Tibial nerve (tissue), 4 donors: ENCODE measurements around the gene CYGB. TPM values are rescaled to one million over a fixed set of nuclear protein-coding genes. Genes with fewer than 3 reads are reported as not detected.
"Not testable (repeated sequence)": the region's sequence is repeated elsewhere in the genome, so short reads cannot be mapped to it uniquely, and the experiment has no call there.

Experiments
- DNase-seq, 2 donors: peaks; one replicate each; pipeline ENCODE4 v3.0.0-alpha.2; 2019; ENCODE audit warnings: low spot score in 2 of 2
- H3K27ac ChIP-seq, 4 donors: fragments of 200-600 bp; sonication (generic) in 3 of 4; one replicate each; pipeline ENCODE4 v1.5.1; 2017 to 2019; ENCODE audit warnings: mild to moderate bottlenecking in 1 of 4
- H3K27me3 ChIP-seq, 2 donors: fragments of 200-600 bp; sonication (generic) in 1 of 2; one replicate each; pipeline versions ENCODE4 v1.5.1 to v1.6.0; 2017 to 2019
- H3K36me3 ChIP-seq, 3 donors: fragments of 200-600 bp; sonication (generic); one replicate each; pipeline ENCODE4 v1.5.1; 2018 to 2019
- H3K4me1 ChIP-seq, 4 donors: fragments of 200-600 bp; sonication (generic) in 3 of 4; one replicate each; pipeline ENCODE4 v1.5.1; 2017 to 2019
- H3K4me3 ChIP-seq, 4 donors: fragments of 200-600 bp; sonication (generic) in 3 of 4; one replicate each; pipeline ENCODE4 v1.5.1; 2017 to 2019; ENCODE audit warnings: mild to moderate bottlenecking in 1 of 4, moderate library complexity in 1 of 4
- H3K9me3 ChIP-seq, 4 donors: fragments of 200-600 bp; sonication (generic) in 3 of 4; one replicate each; pipeline ENCODE4 v1.5.1; 2017 to 2019
- EP300 ChIP-seq, 2 donors: sonication (generic); formaldehyde crosslinking; IDR thresholded peaks; one replicate each; pipeline ENCODE4 v1.6.1; 2017; ENCODE audit warnings: antibody characterized with exemption in 2 of 2, mild to moderate bottlenecking in 1 of 2
- POLR2A ChIP-seq, 2 donors: fragments of 450-650 bp; IDR thresholded peaks; one replicate each; pipeline ENCODE4 v1.6.1; 2017; ENCODE audit warnings: antibody characterized with exemption in 2 of 2, mild to moderate bottlenecking in 2 of 2, moderate library complexity in 2 of 2
- WGBS, 2 donors: methylation state at CpG; one replicate each; pipeline ENCODE4 v1.1.5; 2018; 5-methylcytosine and 5-hydroxymethylcytosine counted together
- total RNA-seq, 4 donors: library from RNA; depleted of rRNA; stranded (reverse); fragments of >200 nt; gene quantifications; one replicate each; pipeline ENCODE4 v1.1.0, GENCODE V29; 2016
- TF ChIP-seq, protein P1 (sequence below), 5 experiments: fragments of 200-600 bp in 3 of 5; fragments of 450-650 bp in 2 of 5; sonication (generic) in 3 of 5; IDR thresholded peaks; one replicate each; pipeline ENCODE4 v1.5.1; 2016 to 2019; ENCODE audit warnings: antibody characterized with exemption in 5 of 5, mild to moderate bottlenecking in 3 of 5, moderate library complexity in 2 of 5

The CYGB gene
- total RNA-seq, 4 donors from 2014 or later: 40.2 to 59.2 (median 48.8) TPM

DNA sequence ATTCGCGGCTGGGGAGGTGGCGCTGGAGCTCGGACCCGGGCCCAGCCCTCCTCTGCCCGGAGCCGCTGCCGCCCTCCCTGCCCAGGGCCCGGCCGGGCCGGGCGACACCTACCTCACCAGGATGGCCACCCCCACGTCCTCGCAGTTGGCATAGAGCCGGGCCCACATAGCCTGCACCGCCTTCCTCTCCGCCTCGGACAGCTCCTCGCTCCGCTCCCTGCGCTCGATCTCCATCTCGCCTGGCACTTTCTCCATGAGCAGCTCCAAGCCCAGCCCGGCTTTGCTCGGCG, 276 bp downstream of the CYGB start:
- H3K9me3 ChIP-seq: no peaks in the 10 kb centered on the region
- H3K27me3 ChIP-seq: no peaks in the 10 kb centered on the region
- peak overlapping the region; percentile 68 to 91 (median 80) for H3K27ac ChIP-seq
- no peak for DNase-seq
- peak overlapping the region; percentile 39 to 61 (median 44) for H3K4me3 ChIP-seq
- H3K4me1 ChIP-seq: peaks cover 0 to 68% (median 19%) of the 10 kb centered on the region in 4 donors
- TF ChIP-seq EP300 (IDR thresholded peaks at IDR 0.05): no peak
- TF ChIP-seq, protein P1, sequence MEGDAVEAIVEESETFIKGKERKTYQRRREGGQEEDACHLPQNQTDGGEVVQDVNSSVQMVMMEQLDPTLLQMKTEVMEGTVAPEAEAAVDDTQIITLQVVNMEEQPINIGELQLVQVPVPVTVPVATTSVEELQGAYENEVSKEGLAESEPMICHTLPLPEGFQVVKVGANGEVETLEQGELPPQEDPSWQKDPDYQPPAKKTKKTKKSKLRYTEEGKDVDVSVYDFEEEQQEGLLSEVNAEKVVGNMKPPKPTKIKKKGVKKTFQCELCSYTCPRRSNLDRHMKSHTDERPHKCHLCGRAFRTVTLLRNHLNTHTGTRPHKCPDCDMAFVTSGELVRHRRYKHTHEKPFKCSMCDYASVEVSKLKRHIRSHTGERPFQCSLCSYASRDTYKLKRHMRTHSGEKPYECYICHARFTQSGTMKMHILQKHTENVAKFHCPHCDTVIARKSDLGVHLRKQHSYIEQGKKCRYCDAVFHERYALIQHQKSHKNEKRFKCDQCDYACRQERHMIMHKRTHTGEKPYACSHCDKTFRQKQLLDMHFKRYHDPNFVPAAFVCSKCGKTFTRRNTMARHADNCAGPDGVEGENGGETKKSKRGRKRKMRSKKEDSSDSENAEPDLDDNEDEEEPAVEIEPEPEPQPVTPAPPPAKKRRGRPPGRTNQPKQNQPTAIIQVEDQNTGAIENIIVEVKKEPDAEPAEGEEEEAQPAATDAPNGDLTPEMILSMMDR (IDR thresholded peaks at IDR 0.05): no peak
- TF ChIP-seq POLR2A (IDR thresholded peaks at IDR 0.05): no peak
- H3K36me3 ChIP-seq: no peaks in the 10 kb centered on the region
- 1 to 3% methylated on average over 7 to 22 of the region's 26 CpGs for WGBS, 2 donors

DNA sequence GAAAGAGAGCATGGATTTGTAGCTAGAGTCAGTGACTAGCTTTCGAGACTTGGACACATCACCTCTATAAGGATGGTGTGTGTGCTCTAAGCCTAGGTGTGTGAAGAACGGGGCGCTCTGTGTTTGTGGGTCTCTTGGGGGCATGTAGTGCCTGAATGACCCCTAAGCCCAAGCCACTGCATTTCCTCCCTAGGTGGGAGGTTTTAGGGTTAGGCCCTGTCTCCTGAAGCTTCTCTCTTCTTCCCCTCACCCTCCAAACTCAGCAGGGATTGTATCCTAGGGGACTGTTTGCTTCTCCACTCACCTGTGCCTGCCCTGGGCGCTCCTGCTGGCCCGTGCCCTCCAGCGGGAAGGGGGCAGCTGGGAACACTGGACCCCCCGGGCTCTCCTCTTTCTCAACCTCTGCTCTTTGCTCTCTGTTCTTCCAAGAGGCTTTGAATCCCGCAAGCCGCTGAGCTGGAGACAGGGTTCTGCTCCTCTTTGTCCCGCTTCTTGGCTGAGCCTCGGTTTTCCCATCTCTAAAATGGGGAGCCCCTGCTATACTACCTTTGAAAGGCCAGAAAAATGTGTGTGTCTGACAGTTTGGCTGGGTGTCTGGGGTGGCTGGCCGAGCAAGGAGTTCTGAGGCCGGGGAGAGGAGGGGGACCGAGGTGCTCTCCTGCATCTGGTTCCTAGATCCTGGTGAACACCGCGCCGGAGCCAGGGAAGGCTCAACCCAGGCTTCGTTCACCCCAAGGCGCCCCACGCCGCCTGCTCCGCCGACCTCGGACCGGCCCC, 810 bp downstream of the CYGB start:
- no peak for DNase-seq
- TF ChIP-seq EP300 (IDR thresholded peaks at IDR 0.05) (no peak), POLR2A (IDR thresholded peaks at IDR 0.05) (no peak)
- TF ChIP-seq, protein P1 (IDR thresholded peaks at IDR 0.05): no peak
- peaks cover 0 to 74% (median 23%) of the 10 kb centered on the region in 4 donors for H3K4me1 ChIP-seq
- no peaks in the 10 kb centered on the region for H3K9me3 ChIP-seq
- H3K27me3 ChIP-seq: no peaks in the 10 kb centered on the region
- no peaks in the 10 kb centered on the region for H3K36me3 ChIP-seq
- WGBS, 2 donors: 55 to 67% methylated on average over 17 to 19 of the region's 25 CpGs
- H3K4me3 ChIP-seq: peak overlapping the region; percentile 39 to 61 (median 44)
- peak overlapping the region; percentile 68 to 91 (median 80) for H3K27ac ChIP-seq

DNA sequence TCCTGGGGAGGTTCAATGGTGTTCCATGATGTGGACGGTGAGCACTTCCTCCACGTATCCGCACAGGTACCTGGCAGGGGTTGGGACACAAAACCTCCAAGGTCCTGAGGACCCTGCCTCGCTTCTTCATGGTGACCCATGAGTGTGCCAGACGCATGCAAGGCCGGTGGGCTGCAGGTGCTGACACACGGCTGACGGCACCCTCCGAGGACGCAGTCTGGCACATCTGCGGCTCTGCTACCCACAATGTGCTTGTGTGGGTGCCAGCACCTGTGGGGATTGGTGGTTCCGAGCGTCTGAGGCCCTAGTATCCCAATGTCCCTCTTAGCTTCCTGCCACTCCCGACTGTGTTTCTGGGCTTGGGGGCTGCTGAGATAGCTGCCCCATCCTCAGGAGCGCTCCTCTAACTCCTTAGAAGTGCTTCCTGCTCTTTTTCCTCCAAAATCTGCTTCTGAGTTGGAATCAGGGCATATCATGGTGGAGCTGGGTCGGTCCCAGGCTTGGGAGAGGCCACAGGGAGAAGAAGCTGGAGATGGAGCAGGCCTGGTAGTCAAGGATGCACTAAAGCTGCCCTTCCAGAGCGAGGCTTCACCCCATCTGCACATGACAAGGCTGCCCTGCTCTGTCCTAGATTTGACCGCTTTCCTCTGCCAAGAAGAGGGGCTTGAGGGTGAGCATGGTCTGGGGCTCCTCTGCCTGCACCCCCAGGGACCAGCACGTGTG, 1.6 kb downstream of the CYGB start:
- no peak for DNase-seq
- peak overlapping the region in 2 of 4 donors; percentile 87 to 91 for H3K27ac ChIP-seq
- peaks cover 0 to 74% (median 29%) of the 10 kb centered on the region in 4 donors for H3K4me1 ChIP-seq
- H3K4me3 ChIP-seq: peak overlapping the region in 2 of 4 donors; percentile 46 to 61
- TF ChIP-seq EP300 (IDR thresholded peaks at IDR 0.05): no peak
- TF ChIP-seq, protein P1 (IDR thresholded peaks at IDR 0.05): no peak
- no peak for TF ChIP-seq POLR2A (IDR thresholded peaks at IDR 0.05)
- H3K9me3 ChIP-seq: no peaks in the 10 kb centered on the region
- H3K36me3 ChIP-seq: no peaks in the 10 kb centered on the region
- H3K27me3 ChIP-seq: no peaks in the 10 kb centered on the region
- 87% methylated on average over 11 to 17 of the region's 19 CpGs for WGBS, 2 donors

DNA sequence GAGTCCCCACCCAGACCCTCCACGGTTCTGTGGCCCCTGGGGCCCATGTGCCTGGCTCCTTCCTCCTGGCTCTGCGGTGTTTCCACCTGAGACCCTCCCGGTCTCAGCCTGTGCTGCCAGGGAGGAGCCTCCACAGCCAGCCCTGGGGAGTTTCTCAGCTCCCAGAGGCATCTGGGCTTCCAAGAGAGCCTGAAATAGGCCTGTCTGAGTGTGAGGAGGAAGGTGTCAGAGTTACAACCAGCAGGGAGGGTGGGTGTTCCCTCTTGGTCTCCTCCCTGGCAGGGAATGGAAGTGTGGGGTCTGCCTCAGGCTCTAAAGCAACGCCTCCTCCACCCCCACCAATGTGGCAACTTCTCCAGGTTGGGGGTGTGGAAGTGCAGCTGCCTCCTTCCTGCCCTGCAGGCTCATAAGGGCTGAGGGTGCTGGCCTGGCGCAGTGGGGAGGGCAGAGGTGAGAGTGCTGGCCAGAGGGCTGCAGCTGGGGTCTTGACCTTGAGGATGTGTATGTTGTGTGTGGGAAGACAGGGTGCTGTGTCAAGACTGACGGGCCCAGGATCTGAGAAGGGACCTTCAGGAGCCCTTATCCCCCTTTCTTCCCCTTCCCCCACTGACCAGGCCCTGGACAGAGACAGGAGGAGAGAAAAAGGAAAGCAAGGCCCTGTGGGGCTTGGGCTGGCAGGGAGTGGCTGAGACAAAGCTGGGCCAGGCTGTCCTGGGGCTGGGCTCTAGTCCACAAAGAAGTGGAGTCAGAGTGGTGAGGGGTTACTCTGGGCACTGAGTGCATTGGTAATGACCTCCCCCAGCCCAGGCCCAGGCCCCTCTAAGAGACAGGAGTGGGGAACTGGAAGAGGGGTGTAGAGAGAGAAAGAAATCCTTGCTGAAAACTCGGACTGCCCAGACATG, 2.4 kb downstream of the CYGB start:
- no peaks in the 10 kb centered on the region for H3K9me3 ChIP-seq
- 62 to 70% methylated on average over 5 to 6 of the region's 7 CpGs for WGBS, 2 donors
- H3K27ac ChIP-seq: peak overlapping the region in 2 of 4 donors; percentile 87 to 91
- H3K27me3 ChIP-seq: no peaks in the 10 kb centered on the region
- DNase-seq: no peak
- no peak for TF ChIP-seq POLR2A (IDR thresholded peaks at IDR 0.05)
- TF ChIP-seq EP300 (IDR thresholded peaks at IDR 0.05): no peak
- peak overlapping the region in 1 of 4 donors; percentile 61 for H3K4me3 ChIP-seq
- H3K4me1 ChIP-seq: peaks cover 0 to 74% (median 32%) of the 10 kb centered on the region in 4 donors
- no peaks in the 10 kb centered on the region for H3K36me3 ChIP-seq

DNA sequence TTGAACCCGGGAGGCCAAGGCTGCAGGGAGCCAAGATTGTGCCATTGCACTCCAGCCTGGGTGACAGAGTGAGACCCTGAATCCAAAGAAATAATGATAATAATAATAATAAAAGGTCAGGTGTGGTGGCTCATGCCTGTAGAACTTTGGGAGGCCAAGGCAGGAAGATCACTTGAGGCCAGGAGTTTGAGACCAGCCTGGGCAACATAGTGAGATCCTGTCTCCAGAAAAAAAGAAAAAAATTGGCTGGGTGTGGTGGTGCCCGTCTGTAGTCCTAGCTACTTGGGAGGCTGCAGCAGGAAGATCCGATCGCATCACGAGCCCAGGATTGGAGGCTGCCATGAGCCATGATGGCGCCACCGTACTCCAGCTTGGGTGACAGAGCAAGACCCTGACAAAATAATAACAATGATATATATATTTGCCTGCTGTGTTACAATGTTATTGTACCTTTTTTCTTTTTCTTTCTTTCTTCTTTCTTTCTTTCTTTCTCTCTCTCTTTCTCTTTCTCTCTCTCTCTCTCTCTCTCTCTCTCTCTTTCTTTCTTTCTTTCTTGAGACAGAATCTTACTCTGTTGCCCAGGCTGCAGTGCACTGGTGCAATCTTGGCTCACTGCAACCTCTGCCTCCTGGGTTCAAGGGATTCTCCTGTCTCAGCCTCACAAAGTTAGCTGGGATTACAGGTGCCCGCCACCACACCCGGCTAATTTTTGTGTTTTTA, 3.7 kb downstream of the CYGB start:
- not testable (repeated sequence) for H3K4me3 ChIP-seq, DNase-seq, H3K36me3 ChIP-seq, H3K27me3 ChIP-seq, H3K9me3 ChIP-seq
- 89 to 92% methylated on average over 9 of the region's 9 CpGs for WGBS, 2 donors
- Histone ChIP-seq H3K27ac (peak overlapping the region in 1 of 4 donors; percentile 91), H3K4me1 (peaks cover 0 to 77% (median 44%) of the 10 kb centered on the region in 4 donors)
